Left lung (tissue), 10 donors: ENCODE measurements around the gene PCSK2. TPM values are rescaled to one million over a fixed set of nuclear protein-coding genes. Genes with fewer than 3 reads are reported as not detected.

ENCODE experiments used
- ATAC-seq: fragments of 200-7000 bp; cut with Tn5 transposase; one replicate; pipeline ENCODE4 v1.9.1; 2020; ENCODE audit warnings: moderate library complexity
- DNase-seq, 4 donors: peaks; one replicate each; pipeline ENCODE4 v3.0.0-alpha.2; 2013 to 2020
- H3K27ac ChIP-seq, 2 donors: fragments of 200-600 bp; sonication (generic) in 1 of 2; one replicate each; pipeline versions ENCODE4 v1.5.0 to v1.8.0; 2020 to 2021
- H3K27me3 ChIP-seq, 2 donors: fragments of 200-600 bp; sonication (generic) in 1 of 2; one replicate each; pipeline versions ENCODE4 v1.5.0 to v1.8.0; 2020 to 2021
- H3K36me3 ChIP-seq, 2 donors: fragments of 200-600 bp; sonication (generic) in 1 of 2; one replicate each; pipeline versions ENCODE4 v1.5.0 to v1.8.0; 2020 to 2021
- H3K4me1 ChIP-seq, 2 donors: fragments of 200-600 bp; one replicate each; pipeline ENCODE4 v1.8.0; 2021
- H3K4me3 ChIP-seq, 2 donors: fragments of 200-600 bp; sonication (generic) in 1 of 2; one replicate each; pipeline versions ENCODE4 v1.5.0 to v1.8.0; 2020 to 2021; ENCODE audit warnings: mild to moderate bottlenecking in 1 of 2
- H3K9me3 ChIP-seq, 2 donors: fragments of 200-600 bp; sonication (generic) in 1 of 2; one replicate each; pipeline versions ENCODE4 v1.5.0 to v1.8.0; 2020 to 2021
- intact Hi-C, 2 donors: fragments of 100-400 bp; cut with DNase I; formaldehyde crosslinking; loops; one replicate each; pipeline versions ENCODE4 v1.11.2 to v1.14.2; 2022
- polyA plus RNA-seq, 6 donors: library from polyadenylated mRNA; unstranded; fragments of 120-200 nt; gene quantifications; one replicate each; pipeline ENCODE4 v1.2.1, GENCODE V29; 2013; ENCODE audit not compliant: insufficient read length in 6 of 6
- total RNA-seq, 2 donors: library from RNA; stranded (reverse); fragmentation: NEBNext Ultra II Directional; extraction: Animal tissue kit (Norgen Biotek cat#: 25700); gene quantifications; one replicate each; pipeline ENCODE4 v1.2.1, GENCODE V29; 2021
- TF ChIP-seq, protein P1 (sequence below), 2 donors: fragments of 200-600 bp; sonication (generic) in 1 of 2; IDR thresholded peaks; one replicate each; pipeline versions ENCODE4 v1.5.0 to v1.8.0; 2021; ENCODE audit warnings: antibody characterized with exemption in 2 of 2
- donor health status: DM: no; HTN: yes; CAD: no.
- donor health status: DM: no; HTN: no; CAD: no.

PCSK2 gene
- total and polyA plus RNA-seq, 8 donors, result 0.32 to 33.4 (median 0.65) TPM

DNA sequence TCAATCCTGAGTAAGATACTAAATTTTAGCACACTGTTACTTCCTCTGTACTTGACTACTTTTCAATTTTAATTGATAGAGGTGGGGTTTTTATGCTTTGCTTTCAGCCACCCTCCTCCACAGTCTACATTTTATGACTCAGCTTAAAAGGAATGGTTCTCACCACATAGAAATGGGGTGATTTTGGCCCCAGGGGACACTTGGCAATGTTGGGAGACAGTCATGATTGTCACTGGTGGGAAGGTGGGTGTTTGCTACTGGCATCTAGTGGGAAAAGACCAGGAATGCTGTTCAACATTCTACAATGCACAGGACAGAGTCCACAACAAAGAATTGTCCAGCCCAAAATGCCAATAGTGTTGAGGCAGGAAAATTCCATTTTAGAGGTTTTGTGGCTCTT is 71.3 kb downstream of the PCSK2 start:
- Histone ChIP-seq H3K9me3 (no peaks in the 10 kb centered on the region), H3K36me3 (no peaks in the 10 kb centered on the region), H3K27me3 (no peaks in the 10 kb centered on the region), H3K4me1 (no peaks in the 10 kb centered on the region), H3K4me3 (no peak overlapping the region), H3K27ac (no peak overlapping the region)
- intact Hi-C loops, result no loop called here
- DNase-seq (no peak), ATAC-seq (no peak)
- TF ChIP-seq, protein P1, sequence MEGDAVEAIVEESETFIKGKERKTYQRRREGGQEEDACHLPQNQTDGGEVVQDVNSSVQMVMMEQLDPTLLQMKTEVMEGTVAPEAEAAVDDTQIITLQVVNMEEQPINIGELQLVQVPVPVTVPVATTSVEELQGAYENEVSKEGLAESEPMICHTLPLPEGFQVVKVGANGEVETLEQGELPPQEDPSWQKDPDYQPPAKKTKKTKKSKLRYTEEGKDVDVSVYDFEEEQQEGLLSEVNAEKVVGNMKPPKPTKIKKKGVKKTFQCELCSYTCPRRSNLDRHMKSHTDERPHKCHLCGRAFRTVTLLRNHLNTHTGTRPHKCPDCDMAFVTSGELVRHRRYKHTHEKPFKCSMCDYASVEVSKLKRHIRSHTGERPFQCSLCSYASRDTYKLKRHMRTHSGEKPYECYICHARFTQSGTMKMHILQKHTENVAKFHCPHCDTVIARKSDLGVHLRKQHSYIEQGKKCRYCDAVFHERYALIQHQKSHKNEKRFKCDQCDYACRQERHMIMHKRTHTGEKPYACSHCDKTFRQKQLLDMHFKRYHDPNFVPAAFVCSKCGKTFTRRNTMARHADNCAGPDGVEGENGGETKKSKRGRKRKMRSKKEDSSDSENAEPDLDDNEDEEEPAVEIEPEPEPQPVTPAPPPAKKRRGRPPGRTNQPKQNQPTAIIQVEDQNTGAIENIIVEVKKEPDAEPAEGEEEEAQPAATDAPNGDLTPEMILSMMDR (IDR thresholded peaks at IDR 0.05), result no peak

DNA sequence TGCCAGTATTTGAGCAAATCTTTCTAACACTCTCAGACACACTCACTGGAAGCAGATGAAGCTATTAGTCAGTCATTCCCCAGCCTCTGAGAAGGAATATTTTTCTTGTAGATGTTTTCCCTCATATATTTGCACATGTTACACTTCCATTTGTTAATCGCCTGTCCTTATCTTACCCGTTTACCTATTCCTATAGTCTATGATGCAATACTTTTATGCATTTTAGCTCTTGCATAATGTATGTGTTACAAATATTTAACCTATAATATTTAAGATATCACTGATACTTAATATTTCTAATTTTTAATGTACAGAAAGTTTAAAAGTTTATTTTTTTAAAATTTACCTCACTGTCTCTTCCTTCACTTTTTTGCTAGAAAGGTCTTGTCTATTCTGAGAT is 71.9 kb downstream of the PCSK2 start:
- intact Hi-C loops, result no loop called here
- Histone ChIP-seq H3K36me3 (no peaks in the 10 kb centered on the region), H3K27ac (no peak overlapping the region), H3K4me3 (no peak overlapping the region), H3K4me1 (no peaks in the 10 kb centered on the region), H3K9me3 (no peaks in the 10 kb centered on the region), H3K27me3 (no peaks in the 10 kb centered on the region)
- TF ChIP-seq, protein P1 (IDR thresholded peaks at IDR 0.05), result no peak
- ATAC-seq (no peak), DNase-seq (no peak)

DNA sequence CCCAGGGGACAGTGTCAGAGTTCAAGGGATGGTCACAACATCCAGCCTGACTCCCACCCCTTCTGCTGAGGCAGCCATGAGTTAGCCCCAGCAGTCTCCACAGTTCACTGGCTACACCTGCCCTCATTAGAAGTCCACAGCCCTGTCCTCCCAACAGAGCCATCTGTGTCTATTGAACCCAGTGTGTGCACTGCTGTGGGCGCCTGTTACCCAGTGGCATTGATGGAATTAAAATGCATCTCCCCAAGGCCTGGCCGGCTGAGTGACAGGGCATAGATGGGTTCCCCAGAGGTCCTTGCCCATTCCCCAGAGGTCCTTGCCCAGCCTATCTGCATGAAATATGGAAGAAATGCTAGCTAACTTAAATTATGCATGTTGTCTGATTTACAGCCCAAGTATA is 73.3 kb downstream of the PCSK2 start:
- H3K4me3 ChIP-seq, result no peak overlapping the region
- H3K27ac ChIP-seq, result no peak overlapping the region
- H3K9me3 ChIP-seq, result no peaks in the 10 kb centered on the region
- intact Hi-C loops, result no loop called here
- no peaks in the 10 kb centered on the region for H3K4me1 ChIP-seq
- H3K27me3 ChIP-seq, result no peaks in the 10 kb centered on the region
- TF ChIP-seq, protein P1 (IDR thresholded peaks at IDR 0.05), result no peak
- H3K36me3 ChIP-seq, result no peaks in the 10 kb centered on the region
- DNase-seq (peak in 1 of 4 donors; percentile 20), ATAC-seq (no peak)

DNA sequence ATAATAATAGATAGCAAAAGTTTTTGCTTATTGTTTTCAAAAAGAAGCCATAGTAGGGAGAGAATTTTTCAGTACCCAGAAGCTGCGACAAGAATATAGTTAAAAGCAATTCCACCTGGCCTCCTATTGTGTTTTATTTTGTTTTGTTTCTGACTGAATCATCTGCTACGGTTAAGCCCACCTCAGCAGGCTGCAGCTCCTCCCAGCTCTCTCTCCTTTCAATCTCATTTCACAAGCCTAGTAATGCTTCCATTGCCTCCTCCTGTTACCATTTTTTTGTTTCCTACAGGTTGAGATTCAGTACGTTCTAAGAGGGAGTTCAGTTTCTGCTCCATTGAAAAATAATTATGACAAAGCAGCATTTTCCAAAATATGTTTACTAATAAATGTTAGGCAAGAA is 77.9 kb downstream of the PCSK2 start:
- no peaks in the 10 kb centered on the region for H3K36me3 ChIP-seq
- intact Hi-C loops, result no loop called here
- TF ChIP-seq, protein P1 (IDR thresholded peaks at IDR 0.05), result no peak

DNA sequence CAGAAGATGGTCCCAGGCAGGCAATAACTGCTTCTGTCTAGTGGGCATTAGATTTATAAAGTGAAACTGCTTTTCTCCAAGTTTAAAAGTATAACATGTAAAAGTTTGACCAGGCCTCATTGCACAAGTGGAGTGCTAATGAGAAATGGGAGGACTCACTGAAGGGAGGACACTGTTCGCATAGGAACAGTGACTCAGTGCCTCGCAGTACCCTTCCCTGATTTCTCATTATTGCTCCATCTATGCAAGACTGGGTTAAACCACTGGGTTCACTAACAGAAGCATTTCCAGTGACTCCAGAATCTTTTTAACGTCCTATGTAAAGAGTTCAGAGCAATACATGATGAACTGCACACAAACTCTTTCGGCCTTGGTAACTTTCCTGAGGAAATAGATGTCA is 79.6 kb downstream of the PCSK2 start:
- H3K4me3 ChIP-seq, result no peak overlapping the region
- no peaks in the 10 kb centered on the region for H3K9me3 ChIP-seq
- no peaks in the 10 kb centered on the region for H3K4me1 ChIP-seq
- DNase-seq (no peak), ATAC-seq (no peak)
- H3K36me3 ChIP-seq, result no peaks in the 10 kb centered on the region
- intact Hi-C loops, result no loop called here
- no peak overlapping the region for H3K27ac ChIP-seq
- TF ChIP-seq, protein P1 (IDR thresholded peaks at IDR 0.05), result no peak
- no peaks in the 10 kb centered on the region for H3K27me3 ChIP-seq

More for the DNA sequence above, 77.9 kb downstream of the PCSK2 start:
- DNase-seq (no peak), ATAC-seq (no peak)
- Histone ChIP-seq H3K4me3 (no peak overlapping the region), H3K27me3 (no peaks in the 10 kb centered on the region), H3K27ac (no peak overlapping the region), H3K4me1 (no peaks in the 10 kb centered on the region), H3K9me3 (no peaks in the 10 kb centered on the region)
